Gastroesophageal sphincter (tissue), 4 donors: ENCODE data around the gene GON7. TPM values are rescaled to one million over a fixed set of nuclear protein-coding genes. Genes with fewer than 3 reads are reported as not detected.
"Not testable (repeated sequence)": the region's sequence is repeated elsewhere in the genome, so short reads cannot be mapped to it uniquely, and the experiment has no call there.

Experiments
- ATAC-seq: fragments of 150-250 bp; one replicate; pipeline ENCODE4 v1.9.1; 2016; ENCODE audit warnings: mild to moderate bottlenecking, moderate library complexity
- H3K27ac ChIP-seq, 4 donors: fragments of 200-600 bp; sonication (generic) in 3 of 4; 1 replicate in 3 of 4; 2 replicates in 1 of 4; pipeline ENCODE4 v1.5.1; 2016 to 2019
- H3K27me3 ChIP-seq: fragments of 200-600 bp; sonication (generic); one replicate; pipeline ENCODE4 v1.5.1; 2019
- H3K36me3 ChIP-seq, 2 donors: fragments of 200-600 bp; sonication (generic); one replicate each; pipeline ENCODE4 v1.5.1; 2019; ENCODE audit warnings: control low read depth in 1 of 2
- H3K4me1 ChIP-seq, 3 donors: fragments of 200-600 bp; sonication (generic); 1 replicate in 2 of 3; 2 replicates in 1 of 3; pipeline ENCODE4 v1.5.1; 2016 to 2019; ENCODE audit warnings: control low read depth in 2 of 3
- H3K4me3 ChIP-seq, 2 donors: fragments of 200-600 bp; sonication (generic); one replicate each; pipeline ENCODE4 v1.5.1; 2019; ENCODE audit warnings: mild to moderate bottlenecking in 1 of 2, moderate library complexity in 1 of 2
- H3K9me3 ChIP-seq, 3 donors: fragments of 200-600 bp; sonication (generic); one replicate each; pipeline ENCODE4 v1.5.1; 2017 to 2019; ENCODE audit warnings: control low read depth in 2 of 3
- CTCF ChIP-seq, 4 experiments: fragments of 200-600 bp in 2 of 4; fragments of 450-650 bp in 2 of 4; sonication (generic) in 1 of 4; IDR thresholded peaks; one replicate each; pipeline ENCODE4 v1.5.1; 2017 to 2019; ENCODE audit warnings: antibody characterized with exemption in 4 of 4, mild to moderate bottlenecking in 2 of 4, moderate library complexity in 2 of 4
- EP300 ChIP-seq: sonication (generic); formaldehyde crosslinking; IDR thresholded peaks from one replicate; pipeline ENCODE4 v1.6.1; 2017; ENCODE audit warnings: antibody characterized with exemption, mild to moderate bottlenecking
- POLR2A ChIP-seq, 2 donors: fragments of 450-650 bp; IDR thresholded peaks; one replicate each; pipeline ENCODE4 v1.6.1; 2017; ENCODE audit warnings: antibody characterized with exemption in 2 of 2, mild to moderate bottlenecking in 2 of 2, moderate library complexity in 1 of 2
- POLR2AphosphoS5 ChIP-seq: sonication (generic); formaldehyde crosslinking; IDR thresholded peaks from one replicate; pipeline ENCODE4 v1.6.1; 2017; ENCODE audit warnings: antibody characterized with exemption
- WGBS, 2 donors: methylation state at CpG; one replicate each; pipeline ENCODE4 v1.1.5; 2018; ENCODE audit warnings: low coverage in 1 of 2; 5-methylcytosine and 5-hydroxymethylcytosine counted together
- total RNA-seq, 4 donors: library from RNA; depleted of rRNA; stranded (reverse); fragments of >200 nt; gene quantifications; one replicate each; pipeline ENCODE4 v1.1.0, GENCODE V29; 2016

GON7 gene
- total RNA-seq, 4 donors from 2014 or later = 10.5 to 20.4 (median 14.7) TPM

DNA sequence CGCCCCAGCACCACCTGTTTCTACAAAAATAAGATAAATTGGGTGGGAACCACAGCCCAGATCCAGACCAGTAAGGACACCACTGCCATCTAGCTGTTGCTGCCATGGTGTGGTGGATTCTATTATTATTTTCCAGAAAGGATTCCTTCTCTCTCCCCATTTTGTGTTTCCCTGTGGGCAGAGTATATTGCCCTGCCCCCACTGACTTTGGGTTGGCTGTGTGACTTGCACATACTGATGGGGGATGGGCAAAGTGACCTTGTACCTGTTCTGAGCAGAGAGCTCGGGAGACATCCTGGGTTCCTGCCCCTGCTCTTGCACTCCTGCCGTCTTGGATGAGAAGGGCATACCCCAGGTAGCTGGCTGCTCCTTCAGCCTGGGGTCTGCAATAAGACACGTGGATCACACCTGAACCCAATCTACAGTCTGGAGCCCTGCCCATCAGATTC, 46.5 kb downstream of the GON7 start:
- TF ChIP-seq CTCF (IDR thresholded peaks at IDR 0.05) (peak in 1 of 4 experiments; percentile 29), EP300 (no peak)
- WGBS, 2 donors = no CpG with 5 or more reads among the region's 4 CpGs
- ATAC-seq = no peak

DNA sequence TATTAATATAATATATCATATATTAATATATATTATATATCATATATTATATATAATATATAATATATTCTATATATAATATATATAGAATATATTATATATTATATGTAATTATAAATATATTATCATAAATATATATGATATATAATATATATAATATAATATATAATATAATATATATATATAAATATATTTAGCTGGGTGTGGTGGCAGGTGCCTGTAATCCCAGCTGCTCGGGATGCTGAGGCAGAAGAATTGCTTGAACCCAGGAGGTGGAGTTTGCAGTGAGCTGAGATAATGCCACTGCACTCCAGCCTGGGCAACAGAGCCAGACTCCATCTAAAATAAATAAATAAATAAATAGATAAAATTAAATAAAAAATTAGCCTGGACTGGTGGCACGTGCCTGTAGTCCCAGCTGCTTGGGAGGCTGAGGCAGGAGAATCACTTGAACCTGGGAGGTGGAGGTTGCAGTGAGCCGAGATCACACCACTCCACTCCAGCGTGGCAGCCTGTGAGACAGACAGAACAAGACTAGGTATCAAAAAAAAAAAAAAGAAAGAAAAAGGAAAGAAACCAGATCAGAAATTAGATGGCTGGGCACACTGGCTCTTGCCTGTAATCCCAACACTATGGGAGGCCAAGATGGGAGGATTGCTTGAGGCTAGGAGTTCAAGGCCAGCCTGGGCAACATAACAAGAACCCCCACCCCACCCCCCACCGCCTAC, 47.1 kb downstream of the GON7 start:
- not testable (repeated sequence) for H3K27me3 ChIP-seq, H3K27ac ChIP-seq, H3K36me3 ChIP-seq, H3K9me3 ChIP-seq, H3K4me3 ChIP-seq, ATAC-seq, H3K4me1 ChIP-seq
- whole genome bisulfite sequencing, 2 donors = 74 to 79% methylated on average over 1 to 4 of the region's 5 CpGs

More for the DNA sequence above, 46.5 kb downstream of the GON7 start:
- no peaks in the 10 kb centered on the region for H3K36me3 ChIP-seq
- no peaks in the 10 kb centered on the region for H3K4me1 ChIP-seq
- H3K27ac ChIP-seq = no peak overlapping the region
- H3K27me3 ChIP-seq = no peaks in the 10 kb centered on the region
- no peaks in the 10 kb centered on the region for H3K9me3 ChIP-seq
- no peak overlapping the region for H3K4me3 ChIP-seq

DNA sequence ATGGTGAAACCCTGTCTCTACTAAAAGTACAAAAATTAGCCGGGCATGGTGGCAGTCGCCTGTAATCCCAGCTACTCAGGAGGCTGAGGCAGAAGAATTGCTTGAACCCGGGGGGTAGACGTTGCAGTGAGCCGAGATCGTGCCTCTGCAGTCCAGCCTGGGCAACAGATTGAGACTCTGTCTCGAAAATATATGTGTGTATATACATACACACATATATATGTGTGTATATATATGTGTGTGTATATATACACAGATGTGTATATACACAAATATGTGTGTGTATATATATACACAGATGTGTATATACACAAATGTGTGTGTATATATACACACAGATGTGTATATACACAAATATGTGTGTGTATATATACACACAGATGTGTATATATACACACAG, 48.5 kb downstream of the GON7 start:
- 86 to 89% methylated on average over 6 to 7 of the region's 7 CpGs for WGBS, 2 donors
- H3K4me1 ChIP-seq, H3K9me3 ChIP-seq, H3K36me3 ChIP-seq, H3K4me3 ChIP-seq, H3K27me3 ChIP-seq, ATAC-seq, H3K27ac ChIP-seq: not testable (repeated sequence)

DNA sequence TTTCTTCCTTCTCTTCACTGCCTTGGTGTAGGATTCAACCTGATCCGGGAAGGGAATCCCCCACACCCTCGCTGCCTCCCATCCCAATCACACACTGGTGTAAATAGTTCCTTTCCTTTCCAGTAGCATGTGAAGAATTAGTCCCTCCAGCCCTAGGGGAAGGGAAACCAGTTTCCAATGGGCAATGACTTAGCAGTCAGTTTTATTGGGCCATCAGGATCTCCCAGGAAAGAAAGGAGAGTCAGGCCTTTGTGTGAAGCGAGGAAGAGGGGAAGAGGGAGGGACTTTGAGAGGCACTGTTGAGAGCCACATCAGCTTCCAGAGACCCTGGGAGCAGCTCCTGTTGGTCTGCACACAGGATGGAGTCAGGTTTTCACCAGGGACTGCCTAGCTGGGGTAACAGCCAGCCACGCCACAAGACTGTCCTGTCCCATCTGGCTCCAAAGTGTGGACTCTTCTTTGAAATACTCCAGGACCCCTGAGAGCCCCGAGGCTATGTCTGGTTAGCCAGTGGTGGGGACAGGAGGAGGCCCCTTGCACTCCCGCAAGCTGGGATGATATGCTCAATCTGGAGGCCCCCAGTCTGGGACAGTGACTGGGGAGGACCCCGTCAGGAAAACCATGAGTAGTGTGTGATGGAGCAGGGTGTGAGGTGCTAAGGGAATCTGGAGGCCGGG, 50.0 kb downstream of the GON7 start:
- Histone ChIP-seq H3K4me1 (no peaks in the 10 kb centered on the region), H3K36me3 (no peaks in the 10 kb centered on the region), H3K27me3 (no peaks in the 10 kb centered on the region), H3K4me3 (no peak overlapping the region), H3K27ac (no peak overlapping the region), H3K9me3 (no peaks in the 10 kb centered on the region)
- TF ChIP-seq POLR2AphosphoS5 = no peak
- no peak for TF ChIP-seq EP300
- WGBS, 2 donors = 69% methylated on average over 4 of the region's 8 CpGs; no CpG with 5 or more reads in 1 of the 2 donors
- ATAC-seq = no peak

DNA sequence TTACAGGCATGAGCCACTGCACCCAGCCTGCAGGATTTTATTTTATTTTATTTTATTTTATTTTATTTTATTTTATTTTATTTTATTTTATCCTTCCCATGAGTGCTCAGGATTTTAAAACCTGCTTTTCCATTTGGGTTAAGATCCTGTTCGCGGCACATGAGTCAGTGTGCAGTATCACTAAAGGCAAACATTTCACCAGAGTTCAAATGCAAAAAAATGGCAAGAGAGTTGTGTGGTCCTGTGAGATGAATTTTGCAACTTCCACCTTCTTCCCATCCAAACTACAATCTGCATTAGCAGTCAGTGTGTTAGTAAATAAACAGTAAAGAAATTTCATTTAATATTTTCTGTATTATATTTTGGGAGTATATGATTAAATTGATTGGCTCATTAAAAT, 51.2 kb downstream of the GON7 start:
- Histone ChIP-seq H3K4me3 (no peak overlapping the region), H3K9me3 (no peaks in the 10 kb centered on the region), H3K36me3 (no peaks in the 10 kb centered on the region), H3K27ac (no peak overlapping the region), H3K27me3 (no peaks in the 10 kb centered on the region), H3K4me1 (no peaks in the 10 kb centered on the region)
- WGBS, 2 donors = 83% methylated on average over 2 of the region's 2 CpGs
- no peak for ATAC-seq
- TF ChIP-seq POLR2A (IDR thresholded peaks at IDR 0.05) (no peak), CTCF (IDR thresholded peaks at IDR 0.05) (no peak), EP300 (no peak), POLR2AphosphoS5 (no peak)

DNA sequence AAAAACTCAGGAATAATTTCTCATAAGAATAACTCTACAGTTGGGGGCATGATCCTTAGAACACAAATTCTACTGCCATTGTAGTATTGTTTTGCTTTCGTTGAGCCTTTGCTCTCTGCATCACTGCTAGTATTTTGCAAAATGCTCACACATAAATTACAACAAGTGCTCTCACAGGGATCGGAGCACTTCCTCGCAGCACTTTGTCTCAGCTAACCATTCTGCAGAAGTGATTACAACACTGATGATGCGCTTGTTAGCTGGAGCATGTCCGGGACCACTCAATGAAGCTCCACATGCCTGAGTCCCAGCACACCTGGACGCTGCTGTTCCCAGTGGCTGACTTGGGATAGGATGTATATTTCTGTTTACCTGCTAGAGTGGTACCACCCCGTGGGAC, 53.7 kb downstream of the GON7 start:
- H3K9me3 ChIP-seq = no peaks in the 10 kb centered on the region
- no peak overlapping the region for H3K27ac ChIP-seq
- no peaks in the 10 kb centered on the region for H3K4me1 ChIP-seq
- no peak overlapping the region for H3K4me3 ChIP-seq
- TF ChIP-seq POLR2A (IDR thresholded peaks at IDR 0.05) = no peak
- TF ChIP-seq EP300 = no peak
- TF ChIP-seq CTCF (IDR thresholded peaks at IDR 0.05) = no peak
- TF ChIP-seq POLR2AphosphoS5 = no peak
- H3K36me3 ChIP-seq = no peaks in the 10 kb centered on the region
- no peak for ATAC-seq
- WGBS, 2 donors = 53 to 90% methylated on average over 4 to 7 of the region's 7 CpGs
- H3K27me3 ChIP-seq = no peaks in the 10 kb centered on the region

Other genes with a start within 250 kb of the GON7 start
- 100 to 1,000 TPM in 3 of 4 donors, 10 to 100 TPM in 1; 68.8 to 201 (median 134) TPM for gene ITPK1, start 91.1 kb downstream of the GON7 start, total RNA-seq
- 10 to 100 TPM; 70.1 to 80.6 (median 72.6) TPM for gene MOAP1, start 22.2 kb downstream of the GON7 start, total RNA-seq
- 10 to 100 TPM in 3 of 4 donors, 1 to 10 TPM in 1; 8.7 to 16.8 (median 12.9) TPM for gene LYSET, start 21.7 kb downstream of the GON7 start, total RNA-seq
- gene UBR7, start 191 bp upstream of the GON7 start, total RNA-seq = 10 to 100 TPM; 22.6 to 37.4 (median 27.9) TPM
- gene BTBD7, start 126.0 kb upstream of the GON7 start, total RNA-seq = 10 to 100 TPM; 29.9 to 35.6 (median 33.0) TPM
- gene COX8C, start 140.1 kb upstream of the GON7 start, total RNA-seq = not detected
- gene UNC79, start 223.9 kb upstream of the GON7 start, total RNA-seq = under 1 TPM in 3 of 4 donors, not detected in 1; 0.13 to 0.16 (median 0.15) TPM